ENCODE measurements around the gene ATXN10. TPM values are rescaled to one million over a fixed set of nuclear protein-coding genes. Genes with fewer than 3 reads are reported as not detected.

Gene ATXN10
- total and polyA plus RNA-seq, 2 of the 13 experiments (the other 11 are each of a cell fraction or from before 2014, with no cell fraction given), result 60.1 to 194 TPM

DNA sequence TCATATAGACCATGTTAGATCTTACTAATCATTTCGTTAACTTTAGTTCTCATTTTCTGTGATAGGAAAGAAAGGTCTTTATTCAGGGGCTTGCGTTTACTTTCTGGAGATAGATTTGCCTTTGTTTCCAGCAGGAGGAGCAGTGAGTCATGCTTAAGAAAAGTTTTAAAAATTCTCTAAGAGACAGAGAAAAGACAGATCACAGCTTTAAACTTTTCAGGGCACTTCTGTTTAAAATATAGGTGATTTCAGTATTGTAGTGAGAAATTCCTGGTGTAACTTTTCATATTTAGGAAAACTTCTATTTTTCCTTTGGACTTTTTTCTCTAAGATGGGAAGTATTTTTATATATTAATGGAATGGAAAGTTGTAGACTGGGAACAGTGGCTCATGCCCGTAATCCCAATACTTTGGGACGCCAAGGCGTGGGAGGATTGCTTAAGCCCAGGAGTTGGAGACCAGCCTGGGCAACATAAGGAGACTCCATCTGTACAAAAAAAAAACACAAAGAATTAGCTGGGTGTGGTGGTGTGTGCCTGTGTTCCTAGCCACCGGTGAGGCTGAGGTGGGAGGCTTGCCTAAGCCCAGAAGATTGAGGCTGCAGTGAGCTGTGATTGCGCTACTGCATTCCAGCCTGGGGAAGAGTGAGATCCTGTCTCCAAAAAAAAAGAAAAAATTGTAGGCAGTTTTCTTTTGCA lies 60.3 kb downstream of the ATXN10 start:
- no peaks in the 10 kb centered on the region for H4K20me1 ChIP-seq (ENCODE audit: insufficient read depth, low read length)
- H3K4me1 ChIP-seq (ENCODE audit: insufficient read depth, low read length), result no peaks in the 10 kb centered on the region
- in situ Hi-C loops (cut with HindIII; ENCODE audit: extremely low pct_ligation_motif_present, low pct_unique_long_range_greater_than_20kb), result no loop called here
- H3K79me2 ChIP-seq (ENCODE audit: insufficient read depth, low read length), result peaks cover 11% of the 10 kb centered on the region
- no peak overlapping the region for H3K4me3 ChIP-seq (replicated peaks in 1 of 3; ENCODE audit: insufficient read depth in 1 of 3, low read depth in 2 of 3, low read length in 3 of 3)
- POLR2A ChIA-PET, result no interaction called here
- intact Hi-C loops (cut with micrococcal nuclease; ENCODE audit: unreplicated experiment), result no loop called here
- no TSS peak for BruUV-seq (replicated peaks)
- CTCF ChIA-PET (ENCODE audit: low intra/inter-chr PET ratio, low total read pairs), result interaction anchor here (1.2 kb wide), 1 partner anchor 132 kb away, joined by 3 read pairs; no protein-coding TSS in a partner anchor
- DNase-seq (ENCODE audit: low spot score) (peak; percentile 8), FAIRE-seq (no peak), ATAC-seq (no peak)
- H3K27me3 ChIP-seq (ENCODE audit: control insufficient read depth in 1 of 2, insufficient read depth in 2 of 2, low read length in 2 of 2), result no peaks in the 10 kb centered on the region
- peaks cover 8 to 27% of the 10 kb centered on the region in 2 experiments for H3K36me3 ChIP-seq (replicated peaks in 1 of 2; ENCODE audit: control insufficient read depth in 1 of 2, insufficient read depth in 2 of 2, low read length in 2 of 2)
- WGBS (ENCODE audit: low lambda C conversion rate), result 92% methylated on average over 7 of the region's 7 CpGs
- H3K4me2 ChIP-seq (ENCODE audit: low read depth, low read length), result no peak overlapping the region
- no peak overlapping the region for H2AFZ ChIP-seq (ENCODE audit: low read length)
- TF ChIP-seq FOXA1 (IDR thresholded peaks at IDR 0.05) (no peak), FOXA1 (CRISPR knock-in tag; IDR thresholded peaks at IDR 0.05) (0 out of 2 replicates have a peak, but pooled peaks have one; percentile 7), ZNF326 (CRISPR knock-in tag; IDR thresholded peaks at IDR 0.05; ENCODE audit: borderline replicate concordance) (no peak), STAG1 (CRISPR knock-in tag; IDR thresholded peaks at IDR 0.05) (peak; percentile 42)
- TF ChIP-seq, protein P1, sequence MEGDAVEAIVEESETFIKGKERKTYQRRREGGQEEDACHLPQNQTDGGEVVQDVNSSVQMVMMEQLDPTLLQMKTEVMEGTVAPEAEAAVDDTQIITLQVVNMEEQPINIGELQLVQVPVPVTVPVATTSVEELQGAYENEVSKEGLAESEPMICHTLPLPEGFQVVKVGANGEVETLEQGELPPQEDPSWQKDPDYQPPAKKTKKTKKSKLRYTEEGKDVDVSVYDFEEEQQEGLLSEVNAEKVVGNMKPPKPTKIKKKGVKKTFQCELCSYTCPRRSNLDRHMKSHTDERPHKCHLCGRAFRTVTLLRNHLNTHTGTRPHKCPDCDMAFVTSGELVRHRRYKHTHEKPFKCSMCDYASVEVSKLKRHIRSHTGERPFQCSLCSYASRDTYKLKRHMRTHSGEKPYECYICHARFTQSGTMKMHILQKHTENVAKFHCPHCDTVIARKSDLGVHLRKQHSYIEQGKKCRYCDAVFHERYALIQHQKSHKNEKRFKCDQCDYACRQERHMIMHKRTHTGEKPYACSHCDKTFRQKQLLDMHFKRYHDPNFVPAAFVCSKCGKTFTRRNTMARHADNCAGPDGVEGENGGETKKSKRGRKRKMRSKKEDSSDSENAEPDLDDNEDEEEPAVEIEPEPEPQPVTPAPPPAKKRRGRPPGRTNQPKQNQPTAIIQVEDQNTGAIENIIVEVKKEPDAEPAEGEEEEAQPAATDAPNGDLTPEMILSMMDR (CRISPR knock-in tag; IDR thresholded peaks at IDR 0.05), result peak; percentile 28; the same call in 1 of the 2 replicates
- H3K27ac ChIP-seq (ENCODE audit: extremely low read length, insufficient read depth, low read length), result no peak overlapping the region
- H3K9me3 ChIP-seq (ENCODE audit: low read length), result no peaks in the 10 kb centered on the region
- H3K9ac ChIP-seq (ENCODE audit: insufficient read depth, low read depth, low read length), result no peak overlapping the region

DNA sequence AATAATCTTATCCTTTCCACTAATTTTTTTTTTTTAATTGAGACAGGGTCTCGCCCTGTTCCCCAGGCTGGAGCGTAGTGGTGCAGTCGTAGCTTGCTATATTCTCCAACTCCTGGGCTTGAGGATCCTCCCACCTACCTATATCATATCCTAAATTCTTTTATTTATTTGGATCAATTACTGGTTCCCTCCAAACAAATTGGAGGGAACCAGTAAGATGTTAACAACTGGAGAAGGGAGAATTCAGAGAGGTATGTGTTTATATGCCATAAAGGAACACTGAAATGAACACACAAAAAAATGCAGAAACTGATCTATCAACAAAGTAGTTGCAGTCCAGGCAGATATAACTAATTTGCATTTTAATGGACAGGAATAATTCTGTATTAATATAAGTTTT lies 63.6 kb downstream of the ATXN10 start:
- intact Hi-C loops (cut with micrococcal nuclease; ENCODE audit: unreplicated experiment), result no loop called here
- H3K36me3 ChIP-seq (replicated peaks in 1 of 2; ENCODE audit: control insufficient read depth in 1 of 2, insufficient read depth in 2 of 2, low read length in 2 of 2), result peaks cover 7 to 46% of the 10 kb centered on the region in 2 experiments
- H3K4me1 ChIP-seq (ENCODE audit: insufficient read depth, low read length), result peaks cover 9% of the 10 kb centered on the region; the same call in 1 of the 2 replicates
- H3K9ac ChIP-seq (ENCODE audit: insufficient read depth, low read depth, low read length), result no peak overlapping the region
- in situ Hi-C loops (cut with HindIII; ENCODE audit: extremely low pct_ligation_motif_present, low pct_unique_long_range_greater_than_20kb), result no loop called here
- H3K27ac ChIP-seq (ENCODE audit: extremely low read length, insufficient read depth, low read length), result no peak overlapping the region
- WGBS (ENCODE audit: low lambda C conversion rate), result 99% methylated on average over 3 of the region's 3 CpGs
- DNase-seq (ENCODE audit: low spot score), result no peak
- POLR2A ChIA-PET, result no interaction called here
- CTCF ChIA-PET (ENCODE audit: low intra/inter-chr PET ratio, low total read pairs), result no interaction called here
- no peak for ATAC-seq
- FAIRE-seq, result no peak
- no peaks in the 10 kb centered on the region for H3K9me3 ChIP-seq (ENCODE audit: low read length)
- no peaks in the 10 kb centered on the region for H3K27me3 ChIP-seq (ENCODE audit: control insufficient read depth in 1 of 2, insufficient read depth in 2 of 2, low read length in 2 of 2)
- H4K20me1 ChIP-seq (ENCODE audit: insufficient read depth, low read length), result no peaks in the 10 kb centered on the region
- no peak overlapping the region for H3K4me2 ChIP-seq (ENCODE audit: low read depth, low read length)
- no peak overlapping the region for H2AFZ ChIP-seq (ENCODE audit: low read length)
- H3K79me2 ChIP-seq (ENCODE audit: insufficient read depth, low read length), result no peaks in the 10 kb centered on the region
- no TSS peak for BruUV-seq (replicated peaks)
- H3K4me3 ChIP-seq (replicated peaks in 1 of 3; ENCODE audit: insufficient read depth in 1 of 3, low read depth in 2 of 3, low read length in 3 of 3), result no peak overlapping the region
- TF ChIP-seq MXD4 (CRISPR knock-in tag; IDR thresholded peaks at IDR 0.05) (no peak), SIN3B (IDR thresholded peaks at IDR 0.05; ENCODE audit: low read length) (no peak), ZNF747 (CRISPR knock-in tag; IDR thresholded peaks at IDR 0.05; ENCODE audit: borderline replicate concordance) (no peak), ZMYM2 (CRISPR knock-in tag; IDR thresholded peaks at IDR 0.05) (no peak), HES4 (CRISPR knock-in tag; IDR thresholded peaks at IDR 0.05; ENCODE audit: borderline replicate concordance) (no peak)
- TF ChIP-seq, protein P2, sequence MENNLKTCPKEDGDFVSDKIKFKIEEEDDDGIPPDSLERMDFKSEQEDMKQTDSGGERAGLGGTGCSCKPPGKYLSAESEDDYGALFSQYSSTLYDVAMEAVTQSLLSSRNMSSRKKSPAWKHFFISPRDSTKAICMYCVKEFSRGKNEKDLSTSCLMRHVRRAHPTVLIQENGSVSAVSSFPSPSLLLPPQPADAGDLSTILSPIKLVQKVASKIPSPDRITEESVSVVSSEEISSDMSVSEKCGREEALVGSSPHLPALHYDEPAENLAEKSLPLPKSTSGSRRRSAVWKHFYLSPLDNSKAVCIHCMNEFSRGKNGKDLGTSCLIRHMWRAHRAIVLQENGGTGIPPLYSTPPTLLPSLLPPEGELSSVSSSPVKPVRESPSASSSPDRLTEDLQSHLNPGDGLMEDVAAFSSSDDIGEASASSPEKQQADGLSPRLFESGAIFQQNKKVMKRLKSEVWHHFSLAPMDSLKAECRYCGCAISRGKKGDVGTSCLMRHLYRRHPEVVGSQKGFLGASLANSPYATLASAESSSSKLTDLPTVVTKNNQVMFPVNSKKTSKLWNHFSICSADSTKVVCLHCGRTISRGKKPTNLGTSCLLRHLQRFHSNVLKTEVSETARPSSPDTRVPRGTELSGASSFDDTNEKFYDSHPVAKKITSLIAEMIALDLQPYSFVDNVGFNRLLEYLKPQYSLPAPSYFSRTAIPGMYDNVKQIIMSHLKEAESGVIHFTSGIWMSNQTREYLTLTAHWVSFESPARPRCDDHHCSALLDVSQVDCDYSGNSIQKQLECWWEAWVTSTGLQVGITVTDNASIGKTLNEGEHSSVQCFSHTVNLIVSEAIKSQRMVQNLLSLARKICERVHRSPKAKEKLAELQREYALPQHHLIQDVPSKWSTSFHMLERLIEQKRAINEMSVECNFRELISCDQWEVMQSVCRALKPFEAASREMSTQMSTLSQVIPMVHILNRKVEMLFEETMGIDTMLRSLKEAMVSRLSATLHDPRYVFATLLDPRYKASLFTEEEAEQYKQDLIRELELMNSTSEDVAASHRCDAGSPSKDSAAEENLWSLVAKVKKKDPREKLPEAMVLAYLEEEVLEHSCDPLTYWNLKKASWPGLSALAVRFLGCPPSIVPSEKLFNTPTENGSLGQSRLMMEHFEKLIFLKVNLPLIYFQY (CRISPR knock-in tag; IDR thresholded peaks at IDR 0.05; ENCODE audit: borderline replicate concordance), result no peak

Measured in HepG2 (cell line).